ENCODE results near the gene SMIM31.

DNA sequence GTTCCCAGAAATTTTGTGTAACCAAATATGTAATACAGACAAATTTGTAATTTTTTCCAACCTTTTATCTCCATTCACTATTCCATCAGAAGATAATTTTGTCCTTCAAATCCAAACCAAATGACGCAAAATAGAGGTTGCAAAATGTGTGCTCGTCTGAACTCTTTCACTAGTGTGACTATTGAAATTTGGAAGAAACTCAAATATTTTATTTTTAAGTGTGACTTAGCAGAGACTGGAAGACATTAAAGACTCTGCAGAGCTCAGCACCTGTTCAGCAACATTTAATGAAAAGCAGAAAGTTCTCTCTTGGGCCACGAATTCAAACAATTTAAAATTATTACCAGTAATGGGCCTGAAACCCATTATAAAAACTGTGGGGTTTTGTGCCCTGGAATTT lies 93.1 kb downstream of the SMIM31 start:
- TF ChIP-seq EP300 (IDR thresholded peaks at IDR 0.05; ENCODE audit: borderline replicate concordance in 1 of 2, low read depth in 1 of 2, low read length in 1 of 2) (no peak), RFX5 (IDR thresholded peaks at IDR 0.05; ENCODE audit: low read length) (no peak), CTCF (IDR thresholded peaks at IDR 0.05) (no peak)
